DND-41 (cell line): ENCODE data around the gene CDK4.

Experiments used
- ATAC-seq: fragments of 200-7000 bp; cut with Tn5 transposase; 3 replicates; pipeline ENCODE4 v1.9.1; 2021; ENCODE audit warnings: low read depth; ENCODE audit not compliant: insufficient read depth
- DNase-seq: peaks from one replicate; pipeline ENCODE4 v3.0.0-alpha.2; 2020
- H2AFZ ChIP-seq: 2 replicates; pipeline ENCODE4 v1.6.0; 2012; ENCODE audit warnings: low read depth, low read length
- H3K27ac ChIP-seq: 2 replicates; pipeline ENCODE4 v1.5.1; 2012; ENCODE audit warnings: low read length, inconsistent platforms
- H3K27me3 ChIP-seq: fragments of 200-600 bp; sonication (generic); 2 replicates; pipeline ENCODE4 v1.6.0; 2012; ENCODE audit warnings: low read length, mild to moderate bottlenecking, inconsistent platforms; ENCODE audit not compliant: insufficient read depth, poor library complexity
- H3K36me3 ChIP-seq: 2 replicates; pipeline ENCODE4 v1.5.1; 2012; ENCODE audit warnings: low read length, inconsistent platforms; ENCODE audit not compliant: insufficient read depth
- H3K4me1 ChIP-seq: 2 replicates; pipeline ENCODE4 v1.5.1; 2012; ENCODE audit warnings: mild to moderate bottlenecking, low read length; ENCODE audit not compliant: insufficient read depth
- H3K4me2 ChIP-seq: 2 replicates; pipeline ENCODE4 v1.6.0; 2012; ENCODE audit warnings: mild to moderate bottlenecking, moderate library complexity, low read length, inconsistent platforms; ENCODE audit not compliant: insufficient read depth
- H3K4me3 ChIP-seq, 2 experiments: fragments of 200-600 bp in 1 of 2; shearing (Covaris generic) in 1 of 2; 2 replicates each; pipeline ENCODE4 v1.5.1; 2012 to 2016; ENCODE audit warnings: inconsistent platforms in 2 of 2, low read length in 2 of 2, mild to moderate bottlenecking in 2 of 2, low read depth in 1 of 2, moderate library complexity in 1 of 2
- H3K79me2 ChIP-seq: 2 replicates; pipeline ENCODE4 v1.6.0; 2012; ENCODE audit warnings: low read length, inconsistent platforms; ENCODE audit not compliant: insufficient read depth
- H3K9ac ChIP-seq: 2 replicates; pipeline ENCODE4 v1.6.0; 2012; ENCODE audit warnings: low read depth, mild to moderate bottlenecking, inconsistent platforms, low read length, moderate library complexity
- H3K9me3 ChIP-seq: 2 replicates; pipeline ENCODE4 v1.5.1; 2012; ENCODE audit warnings: low read length, moderate library complexity, mild to moderate bottlenecking, inconsistent platforms; ENCODE audit not compliant: insufficient read depth, severe bottlenecking
- H4K20me1 ChIP-seq: 2 replicates; pipeline ENCODE4 v1.6.0; 2012; ENCODE audit warnings: low read length; ENCODE audit not compliant: insufficient read depth
- EZH2 ChIP-seq: IDR thresholded peaks from 3 replicates; pipeline ENCODE4 v1.6.1; 2012; ENCODE audit warnings: borderline replicate concordance, low read depth, mild to moderate bottlenecking, moderate library complexity, low read length, inconsistent platforms; ENCODE audit not compliant: severe bottlenecking
- TF ChIP-seq, protein P1 (sequence below): IDR thresholded peaks from 2 replicates; pipeline ENCODE4 v1.5.1; 2012; ENCODE audit warnings: borderline replicate concordance, low read length, moderate library complexity, mild to moderate bottlenecking; ENCODE audit not compliant: poor library complexity, severe bottlenecking; ENCODE audit errors: extremely low read depth

The CDK4 gene

DNA sequence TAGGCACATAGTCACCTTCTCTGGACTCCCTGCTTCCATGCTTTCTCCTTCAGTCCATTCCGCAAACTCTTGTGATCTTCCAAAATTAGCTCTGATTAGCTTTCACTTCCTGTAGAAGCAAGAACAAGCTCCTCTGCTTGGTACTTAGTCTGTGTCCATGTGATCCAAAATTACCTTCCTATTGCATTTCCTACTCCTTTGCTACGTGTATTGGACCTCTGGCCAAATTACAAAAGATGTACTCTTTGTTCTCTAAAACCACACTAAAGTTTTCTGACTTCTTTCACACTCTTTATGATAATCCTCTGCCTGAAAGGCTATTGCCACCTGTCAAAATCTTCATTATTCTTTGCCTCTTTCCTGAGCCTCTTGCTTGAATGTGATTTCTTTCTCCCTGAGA is 29.7 kb upstream of the CDK4 start:
- Histone ChIP-seq H3K4me1 (peaks cover 35% of the 10 kb centered on the region), H3K36me3 (peaks cover 33% of the 10 kb centered on the region), H3K9me3 (no peaks in the 10 kb centered on the region), H2AFZ (peak overlapping the region; percentile 55), H3K4me3 (no peak overlapping the region), H3K27me3 (no peaks in the 10 kb centered on the region), H3K27ac (peak overlapping the region; percentile 55; the same call in 1 of the 2 replicates), H4K20me1 (no peaks in the 10 kb centered on the region; the same call in 1 of the 2 replicates), H3K79me2 (peaks cover 22% of the 10 kb centered on the region), H3K4me2 (peak overlapping the region; percentile 72; the same call in 1 of the 2 replicates), H3K9ac (0 out of 2 replicates have a peak overlapping the region, but pooled peaks have one; percentile 74)
- DNase-seq (no peak), ATAC-seq (no peak)
- TF ChIP-seq, protein P1, sequence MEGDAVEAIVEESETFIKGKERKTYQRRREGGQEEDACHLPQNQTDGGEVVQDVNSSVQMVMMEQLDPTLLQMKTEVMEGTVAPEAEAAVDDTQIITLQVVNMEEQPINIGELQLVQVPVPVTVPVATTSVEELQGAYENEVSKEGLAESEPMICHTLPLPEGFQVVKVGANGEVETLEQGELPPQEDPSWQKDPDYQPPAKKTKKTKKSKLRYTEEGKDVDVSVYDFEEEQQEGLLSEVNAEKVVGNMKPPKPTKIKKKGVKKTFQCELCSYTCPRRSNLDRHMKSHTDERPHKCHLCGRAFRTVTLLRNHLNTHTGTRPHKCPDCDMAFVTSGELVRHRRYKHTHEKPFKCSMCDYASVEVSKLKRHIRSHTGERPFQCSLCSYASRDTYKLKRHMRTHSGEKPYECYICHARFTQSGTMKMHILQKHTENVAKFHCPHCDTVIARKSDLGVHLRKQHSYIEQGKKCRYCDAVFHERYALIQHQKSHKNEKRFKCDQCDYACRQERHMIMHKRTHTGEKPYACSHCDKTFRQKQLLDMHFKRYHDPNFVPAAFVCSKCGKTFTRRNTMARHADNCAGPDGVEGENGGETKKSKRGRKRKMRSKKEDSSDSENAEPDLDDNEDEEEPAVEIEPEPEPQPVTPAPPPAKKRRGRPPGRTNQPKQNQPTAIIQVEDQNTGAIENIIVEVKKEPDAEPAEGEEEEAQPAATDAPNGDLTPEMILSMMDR = no peak
- no peak for TF ChIP-seq EZH2

DNA sequence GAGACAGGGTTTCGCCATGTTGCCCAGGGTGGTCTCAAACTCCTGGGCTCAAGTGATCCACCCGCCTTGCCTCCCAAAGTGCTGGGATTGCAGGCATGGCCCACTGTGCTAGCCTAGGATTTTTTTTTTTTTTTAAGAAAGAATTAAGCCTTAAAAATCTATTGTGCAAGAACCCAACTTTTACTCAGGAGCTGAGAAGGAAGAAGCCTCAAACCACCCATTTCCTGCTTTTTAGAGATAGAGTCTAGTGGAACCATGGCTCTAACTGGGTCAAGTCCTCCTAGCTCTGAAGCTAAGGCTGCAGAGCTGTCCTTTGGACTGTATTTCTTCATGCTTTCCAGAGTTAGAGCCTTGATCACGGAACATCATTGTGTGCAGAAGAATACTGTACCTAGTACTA is 29.1 kb upstream of the CDK4 start:
- H3K27me3 ChIP-seq = no peaks in the 10 kb centered on the region
- peaks cover 27% of the 10 kb centered on the region for H3K36me3 ChIP-seq
- H3K27ac ChIP-seq = no peak overlapping the region
- ATAC-seq = no peak
- peaks cover 35% of the 10 kb centered on the region for H3K4me1 ChIP-seq
- DNase-seq = no peak
- TF ChIP-seq, protein P1 = no peak
- no peak for TF ChIP-seq EZH2
- H3K9ac ChIP-seq = no peak overlapping the region
- no peak overlapping the region for H3K4me2 ChIP-seq
- H3K9me3 ChIP-seq = no peaks in the 10 kb centered on the region
- H4K20me1 ChIP-seq = no peaks in the 10 kb centered on the region; the same call in 1 of the 2 replicates
- peaks cover 22% of the 10 kb centered on the region for H3K79me2 ChIP-seq
- no peak overlapping the region for H3K4me3 ChIP-seq
- no peak overlapping the region for H2AFZ ChIP-seq

DNA sequence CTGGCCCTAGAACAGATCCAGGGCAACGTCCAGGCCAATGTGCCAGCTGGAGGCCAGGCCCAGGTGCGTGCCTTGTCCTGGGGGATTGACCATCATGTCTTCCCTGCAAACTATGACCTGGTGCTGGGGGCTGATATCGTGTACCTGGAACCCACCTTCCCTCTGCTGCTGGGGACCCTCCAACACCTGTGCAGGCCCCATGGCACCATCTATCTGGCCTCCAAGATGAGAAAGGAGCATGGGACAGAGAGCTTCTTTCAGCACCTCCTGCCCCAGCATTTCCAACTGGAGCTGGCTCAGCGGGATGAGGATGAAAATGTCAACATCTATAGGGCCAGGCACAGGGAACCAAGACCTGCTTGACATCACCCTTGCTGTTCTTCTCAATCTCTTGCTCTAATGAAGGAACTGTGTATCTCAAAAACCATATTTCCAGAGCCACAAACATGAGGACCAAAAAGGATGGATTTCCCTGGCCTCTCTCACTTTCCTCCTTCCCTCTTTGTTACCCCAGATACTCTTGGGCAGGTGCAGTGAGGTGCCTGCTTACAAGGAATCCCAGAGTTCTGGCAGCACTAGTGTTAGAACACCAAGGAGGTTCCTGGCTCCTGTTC is 28.3 kb upstream of the CDK4 start:
- no peak overlapping the region for H3K27ac ChIP-seq
- peaks cover 22% of the 10 kb centered on the region for H3K79me2 ChIP-seq
- H3K9ac ChIP-seq = no peak overlapping the region
- ATAC-seq = no peak
- no peaks in the 10 kb centered on the region; the same call in 1 of the 2 replicates for H4K20me1 ChIP-seq
- H3K27me3 ChIP-seq = no peaks in the 10 kb centered on the region
- no peak for DNase-seq
- H3K4me1 ChIP-seq = peaks cover 35% of the 10 kb centered on the region
- H2AFZ ChIP-seq = no peak overlapping the region
- peaks cover 19% of the 10 kb centered on the region for H3K36me3 ChIP-seq
- TF ChIP-seq EZH2 = no peak
- TF ChIP-seq, protein P1 = no peak
- H3K4me2 ChIP-seq = no peak overlapping the region
- H3K9me3 ChIP-seq = no peaks in the 10 kb centered on the region
- H3K4me3 ChIP-seq = no peak overlapping the region
